Measurements from ENCODE around the gene LSG1.

GRCh38 chr3:194615226-194615625 is 56.8 kb downstream of the LSG1 start:
- TF ChIP-seq CTCF (conservative IDR thresholded peaks at IDR 0.05; ENCODE audit: low read depth in 2 of 2) (no peak), EZH2 (IDR thresholded peaks at IDR 0.05; ENCODE audit: low read depth, unreplicated experiment) (no peak), REST (IDR thresholded peaks at IDR 0.05; ENCODE audit: unreplicated experiment) (no peak), POLR2AphosphoS5 (IDR thresholded peaks at IDR 0.05; ENCODE audit: low read depth) (no peak), JUNB (IDR thresholded peaks at IDR 0.05; ENCODE audit: unreplicated experiment) (no peak), EZH2phosphoT487 (IDR thresholded peaks at IDR 0.05; ENCODE audit: unreplicated experiment) (no peak), ZNF114 (CRISPR knock-in tag; IDR thresholded peaks at IDR 0.05) (no peak), NANOG (IDR thresholded peaks at IDR 0.05; ENCODE audit: borderline replicate concordance) (no peak), ETS1 (IDR thresholded peaks at IDR 0.05) (no peak), CREB1 (CRISPR knock-in tag; IDR thresholded peaks at IDR 0.05; ENCODE audit: low read depth) (no peak), ZNF331 (CRISPR knock-in tag; IDR thresholded peaks at IDR 0.05; ENCODE audit: low read depth) (no peak)
